Suprapubic skin (tissue), 3 donors: ENCODE measurements around the gene STX1B.

ENCODE experiments used
- POLR2A ChIP-seq, 2 donors: fragments of 450-650 bp; IDR thresholded peaks; one replicate each; pipeline ENCODE4 v1.6.1; 2017; ENCODE audit warnings: antibody characterized with exemption in 2 of 2, mild to moderate bottlenecking in 2 of 2, moderate library complexity in 2 of 2
- TF ChIP-seq, protein P1 (sequence below), 2 donors: fragments of 200-600 bp in 1 of 2; fragments of 450-650 bp in 1 of 2; sonication (generic) in 1 of 2; IDR thresholded peaks; one replicate each; pipeline ENCODE4 v1.5.1; 2016 to 2019; ENCODE audit warnings: antibody characterized with exemption in 2 of 2, mild to moderate bottlenecking in 1 of 2, moderate library complexity in 1 of 2

- TF ChIP-seq, protein P1, sequence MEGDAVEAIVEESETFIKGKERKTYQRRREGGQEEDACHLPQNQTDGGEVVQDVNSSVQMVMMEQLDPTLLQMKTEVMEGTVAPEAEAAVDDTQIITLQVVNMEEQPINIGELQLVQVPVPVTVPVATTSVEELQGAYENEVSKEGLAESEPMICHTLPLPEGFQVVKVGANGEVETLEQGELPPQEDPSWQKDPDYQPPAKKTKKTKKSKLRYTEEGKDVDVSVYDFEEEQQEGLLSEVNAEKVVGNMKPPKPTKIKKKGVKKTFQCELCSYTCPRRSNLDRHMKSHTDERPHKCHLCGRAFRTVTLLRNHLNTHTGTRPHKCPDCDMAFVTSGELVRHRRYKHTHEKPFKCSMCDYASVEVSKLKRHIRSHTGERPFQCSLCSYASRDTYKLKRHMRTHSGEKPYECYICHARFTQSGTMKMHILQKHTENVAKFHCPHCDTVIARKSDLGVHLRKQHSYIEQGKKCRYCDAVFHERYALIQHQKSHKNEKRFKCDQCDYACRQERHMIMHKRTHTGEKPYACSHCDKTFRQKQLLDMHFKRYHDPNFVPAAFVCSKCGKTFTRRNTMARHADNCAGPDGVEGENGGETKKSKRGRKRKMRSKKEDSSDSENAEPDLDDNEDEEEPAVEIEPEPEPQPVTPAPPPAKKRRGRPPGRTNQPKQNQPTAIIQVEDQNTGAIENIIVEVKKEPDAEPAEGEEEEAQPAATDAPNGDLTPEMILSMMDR (IDR thresholded peaks at IDR 0.05): no peak
- no peak for TF ChIP-seq POLR2A (IDR thresholded peaks at IDR 0.05)
These were observed 63.5 kb downstream of the STX1B start for GRCh38 chr16:30946671-30947540.
